ENCODE measurements around the gene PHF3.

PHF3 gene

GRCh38 chr6:63644668-63645326 lies 9.2 kb downstream of the PHF3 start:
- no peak for DNase-seq

GRCh38 chr6:63649269-63649668 lies 13.7 kb downstream of the PHF3 start:
- no peak for DNase-seq

- no peak for DNase-seq
Observed at GRCh38 chr6:63649847-63650265, 14.3 kb downstream of the PHF3 start.

- no peak for DNase-seq
Observed at GRCh38 chr6:63652980-63653379, 17.4 kb downstream of the PHF3 start.

- DNase-seq, result no peak
Observed at GRCh38 chr6:63660757-63661156, 25.2 kb downstream of the PHF3 start.

- no peak for DNase-seq
Observed at GRCh38 chr6:63661769-63662168, 26.2 kb downstream of the PHF3 start.

GRCh38 chr6:63663147-63663955 lies 27.7 kb downstream of the PHF3 start:
- DNase-seq, result no peak

GRCh38 chr6:63663956-63664281 lies 28.3 kb downstream of the PHF3 start:
- no peak for DNase-seq

- no peak for DNase-seq
Observed at GRCh38 chr6:63671098-63671754, 35.6 kb downstream of the PHF3 start.

- DNase-seq, result no peak
Observed at GRCh38 chr6:63672582-63673129, 37.1 kb downstream of the PHF3 start.

- DNase-seq, result no peak
Observed at GRCh38 chr6:63673692-63674091, 38.1 kb downstream of the PHF3 start.

- no peak for DNase-seq
Observed at GRCh38 chr6:63674635-63675034, 39.0 kb downstream of the PHF3 start.

GRCh38 chr6:63675138-63675537 lies 39.5 kb downstream of the PHF3 start:
- no peak for DNase-seq

GRCh38 chr6:63676412-63677114 lies 41.0 kb downstream of the PHF3 start:
- DNase-seq, result no peak

GRCh38 chr6:63677282-63677681 lies 41.7 kb downstream of the PHF3 start:
- DNase-seq, result no peak

GRCh38 chr6:63683071-63683603 lies 47.5 kb downstream of the PHF3 start:
- DNase-seq, result no peak

GRCh38 chr6:63685446-63686379 lies 50.1 kb downstream of the PHF3 start:
- DNase-seq, result no peak

- no peak for DNase-seq
Observed at GRCh38 chr6:63689421-63689820, 53.8 kb downstream of the PHF3 start.

GRCh38 chr6:63690221-63690620 lies 54.6 kb downstream of the PHF3 start:
- DNase-seq, result no peak

- no peak for DNase-seq
Observed at GRCh38 chr6:63705707-63706106, 70.1 kb downstream of the PHF3 start.

GRCh38 chr6:63706630-63707029 lies 71.0 kb downstream of the PHF3 start:
- DNase-seq, result no peak

- DNase-seq, result no peak
Observed at GRCh38 chr6:63708631-63709030, 73.0 kb downstream of the PHF3 start.
